K562 (cell line): Measurements from ENCODE around the gene XBP1. TPM values are rescaled to one million over a fixed set of nuclear protein-coding genes. Genes with fewer than 3 reads are reported as not detected.

Experiments
- ATAC-seq: fragments of 200-7000 bp; cut with Tn5 transposase; 3 replicates; pipeline ENCODE4 v1.9.1; 2020; ENCODE audit warnings: moderate library complexity
- BruUV-seq: library from RNA; stranded (reverse); fragments of 400-500 nt; replicated peaks from 2 replicates; lab custom pipeline; 2021; lab: Mats Ljungman, UMichigan
- CTCF ChIA-PET: fragments of 300-600 bp; formaldehyde crosslinking; extraction: SDS; loops from one replicate; lab custom pipeline; 2021; ENCODE audit warnings: low intra/inter-chr PET ratio; lab: Yijun Ruan, JAX
- POLR2A ChIA-PET: fragments of 300-600, 350-650 bp; sonication (Branson Sonifier 250); formaldehyde crosslinking; extraction: SDS; loops from one replicate; lab custom pipeline; 2021; ENCODE audit warnings: antibody characterized with exemption, inconsistent platforms; lab: Yijun Ruan, JAX
- DNase-seq, 4 experiments: peaks; one replicate each; pipeline versions ENCODE4 v3.0.0 to v3.0.0-alpha.2; 2011 to 2018; ENCODE audit warnings: low spot score in 3 of 4, mixed read lengths in 3 of 4; ENCODE audit errors: extremely low read depth in 1 of 4
- FAIRE-seq: peaks from 2 replicates; lab custom pipeline; 2011; peaks lifted over from hg19 to GRCh38; lab: Jason Lieb, UNC
- H2AFZ ChIP-seq: 2 replicates; pipeline ENCODE4 v1.6.0; 2011; ENCODE audit warnings: low read depth, low read length, control low read depth, inconsistent platforms
- H3K27ac ChIP-seq: fragments of 200-600 bp; 3 replicates; pipeline ENCODE4 v1.8.0; 2011; ENCODE audit warnings: low read depth, mild to moderate bottlenecking, control low read depth, inconsistent platforms, low read length, moderate library complexity, mixed read lengths; ENCODE audit errors: extremely low read depth
- H3K27me3 ChIP-seq, 2 experiments: fragments of 300-600 bp in 1 of 2; 2 replicates in 1 of 2; 3 replicates in 1 of 2; pipeline versions ENCODE4 v1.6.0 to v1.8.0; 2011; ENCODE audit warnings: inconsistent platforms in 2 of 2, low read length in 2 of 2, mild to moderate bottlenecking in 1 of 2, mixed read lengths in 1 of 2, moderate library complexity in 1 of 2; ENCODE audit not compliant: control insufficient read depth in 2 of 2, insufficient read depth in 2 of 2
- H3K36me3 ChIP-seq: fragments of 300-600 bp; 3 replicates; pipeline ENCODE4 v1.8.0; 2011; ENCODE audit warnings: mild to moderate bottlenecking, low read length, inconsistent platforms; ENCODE audit not compliant: control insufficient read depth, insufficient read depth
- H3K4me1 ChIP-seq, 2 experiments: fragments of 200-600 bp in 1 of 2; replicated peaks in 1 of 2; 2 replicates in 1 of 2; 3 replicates in 1 of 2; pipeline versions ENCODE4 v1.5.1 to v1.8.0; 2011; ENCODE audit warnings: inconsistent platforms in 2 of 2, low read length in 2 of 2, mild to moderate bottlenecking in 1 of 2, mixed read lengths in 1 of 2, moderate library complexity in 1 of 2; ENCODE audit not compliant: control insufficient read depth in 2 of 2, insufficient read depth in 2 of 2
- H3K4me2 ChIP-seq: 2 replicates; pipeline ENCODE4 v1.6.1; 2011; ENCODE audit warnings: low read length, control low read depth, inconsistent platforms, mixed read lengths; ENCODE audit not compliant: insufficient read depth
- H3K4me3 ChIP-seq: fragments of 200-600 bp; sonication (generic), shearing (Covaris generic); 2 replicates; pipeline ENCODE4 v1.5.1; 2016; ENCODE audit warnings: control low read depth, inconsistent platforms
- H3K79me2 ChIP-seq: fragments of 200-600 bp; 3 replicates; pipeline ENCODE4 v1.8.0; 2011; ENCODE audit warnings: low read length, inconsistent platforms; ENCODE audit not compliant: control insufficient read depth, insufficient read depth
- H3K9ac ChIP-seq, 2 experiments: 2 replicates each; pipeline versions ENCODE4 v1.6.0 to v1.6.1; 2011; ENCODE audit warnings: low read depth in 2 of 2, low read length in 2 of 2, control low read depth in 1 of 2, inconsistent platforms in 1 of 2, mild to moderate bottlenecking in 1 of 2, mixed read lengths in 1 of 2; ENCODE audit not compliant: insufficient read depth in 1 of 2
- H3K9me1 ChIP-seq: one replicate; pipeline ENCODE4 v1.6.0; 2011; ENCODE audit warnings: inconsistent platforms, mild to moderate bottlenecking, low read length, moderate library complexity; ENCODE audit not compliant: control insufficient read depth, insufficient read depth
- H3K9me3 ChIP-seq: replicated peaks from 2 replicates; pipeline ENCODE4 v1.5.1; 2011; ENCODE audit warnings: low read depth, low read length, inconsistent platforms; ENCODE audit not compliant: control insufficient read depth, insufficient read depth
- H4K20me1 ChIP-seq: replicated peaks from 2 replicates; pipeline ENCODE4 v1.6.1; 2011; ENCODE audit warnings: low read length, inconsistent platforms, mixed read lengths; ENCODE audit not compliant: control insufficient read depth, insufficient read depth
- CBX5 ChIP-seq: IDR thresholded peaks from 2 replicates; pipeline ENCODE4 v1.6.1; 2014; ENCODE audit warnings: low read depth, borderline replicate concordance
- EP400 ChIP-seq: fragments of 450-650 bp; IDR thresholded peaks from 2 replicates; pipeline ENCODE4 v1.6.1; 2017; ENCODE audit warnings: antibody characterized with exemption, mild to moderate bottlenecking, moderate library complexity
- GTF2F1 ChIP-seq: IDR thresholded peaks from 2 replicates; pipeline ENCODE4 v1.6.1; 2011; ENCODE audit warnings: low read depth, low read length, improper control_type of control experiment
- HDGF ChIP-seq: fragments of 450-650 bp; IDR thresholded peaks from 2 replicates; pipeline ENCODE4 v1.6.1; 2016
- HIVEP1 ChIP-seq: fragments of 250-450 bp; sonication (Bioruptor Pico); IDR thresholded peaks from 2 replicates; pipeline ENCODE4 v1.4.0; 2020; ENCODE audit warnings: mild to moderate bottlenecking
- ILF3 ChIP-seq: fragments of 450-650 bp; IDR thresholded peaks from 2 replicates; pipeline ENCODE4 v1.6.1; 2018; ENCODE audit warnings: antibody characterized with exemption, mild to moderate bottlenecking, moderate library complexity, borderline replicate concordance
- NCOA1 ChIP-seq: fragments of 450-650 bp; IDR thresholded peaks from 2 replicates; pipeline ENCODE4 v1.6.1; 2016; ENCODE audit warnings: low read depth
- POU5F1 ChIP-seq: fragments of 150-350 bp; IDR thresholded peaks from 2 replicates; pipeline ENCODE4 v1.6.1; 2014; ENCODE audit warnings: borderline replicate concordance, low read length, low read depth, mild to moderate bottlenecking; ENCODE audit not compliant: partially characterized antibody
- RHOXF2B ChIP-seq: fragments of 250-450 bp; sonication (Bioruptor Pico); conservative IDR thresholded peaks from 2 replicates; pipeline ENCODE4 v1.5.1; 2021
- SRSF7 ChIP-seq: fragments of 200-400 bp; formaldehyde crosslinking; optimal IDR thresholded peaks from 2 replicates; pipeline ENCODE3; 2017; ENCODE audit warnings: mild to moderate bottlenecking, low read depth, low read length
- ZNF444 ChIP-seq: fragments of 250-450 bp; sonication (Bioruptor Pico); IDR thresholded peaks from 2 replicates; pipeline ENCODE4 v1.4.0; 2020; ENCODE audit warnings: mild to moderate bottlenecking, moderate library complexity
- ZNF707 ChIP-seq: fragments of 250-450 bp; sonication (Bioruptor Pico); conservative IDR thresholded peaks from 2 replicates; pipeline ENCODE4 v1.8.0; 2022; ENCODE audit warnings: inconsistent platforms, mild to moderate bottlenecking, moderate library complexity
- ZNF77 ChIP-seq: fragments of 250-450 bp; sonication (Bioruptor Pico); IDR thresholded peaks from 2 replicates; pipeline ENCODE4 v1.5.0; 2020
- ZNF785 ChIP-seq: fragments of 250-450 bp; sonication (Bioruptor Pico); IDR thresholded peaks from 2 replicates; pipeline ENCODE4 v1.4.0; 2020; ENCODE audit warnings: mild to moderate bottlenecking
- ZNF79 ChIP-seq: fragments of 250-450 bp; sonication (Bioruptor Pico); IDR thresholded peaks from 2 replicates; pipeline ENCODE4 v1.4.0; 2020; ENCODE audit warnings: low read depth, mild to moderate bottlenecking, moderate library complexity
- WGBS: fragments of 100-300 bp; shearing (Covaris generic); methylation state at CpG from one replicate; pipeline ENCODE4 v1.1.6; 2016; ENCODE audit warnings: low coverage, mixed read lengths; ENCODE audit not compliant: insufficient coverage; ENCODE audit errors: missing lambda C conversion rate; 5-methylcytosine and 5-hydroxymethylcytosine counted together
- in situ Hi-C: fragments of 300-500 bp; cut with MboI; formaldehyde crosslinking; loops from 4 replicates; pipeline ENCODE4 v1.15.0; 2018; ENCODE audit warnings: inconsistent platforms, mixed read lengths
- intact Hi-C: fragments of 100-400 bp; cut with micrococcal nuclease; formaldehyde crosslinking; loops from 2 replicates; pipeline ENCODE4 v1.14.2; 2022
- polyA plus RNA-seq, 8 experiments: library from polyadenylated mRNA; depleted of rRNA in 4 of 8; stranded (reverse) in 5 of 8; unstranded in 3 of 8; fragments of >200 nt; fragmentation: Nextera tagmentation in 2 of 8; fragmentation: Illumina TruSeq in 1 of 8; extraction: Ambion mirVana in 2 of 8; extraction: Trizol in 1 of 8; gene quantifications; 2 replicates each; pipeline versions ENCODE4 v1.2.1 to v1.2.3, GENCODE V29; 2011 to 2014; ENCODE audit warnings: inconsistent platforms in 1 of 8, missing spikeins in 1 of 8
- total RNA-seq, 7 experiments: library from RNA; depleted of rRNA in 6 of 7; stranded (reverse); fragments of >200 nt in 6 of 7; fragmentation: Illumina TruSeq in 2 of 7; extraction: Trizol in 2 of 7; gene quantifications; 2 replicates each; pipeline versions ENCODE4 v1.2.1 to v1.2.3, GENCODE V29; 2011 to 2021; ENCODE audit warnings: low replicate concordance in 1 of 7
- TF ChIP-seq, protein P1 (sequence below): fragments of 450-650 bp; IDR thresholded peaks from 2 replicates; pipeline ENCODE4 v1.6.1; 2018; ENCODE audit warnings: mild to moderate bottlenecking, low read depth; ENCODE audit not compliant: partially characterized antibody
- TF ChIP-seq, protein P2 (sequence below): IDR thresholded peaks from 2 replicates; pipeline ENCODE4 v1.6.1; 2011; ENCODE audit warnings: borderline replicate concordance, low read depth, mild to moderate bottlenecking, moderate library complexity, low read length; ENCODE audit not compliant: insufficient read depth, poor library complexity, severe bottlenecking

Gene XBP1
- total and polyA plus RNA-seq, 9 of the 15 experiments (the other 6 are each of a cell fraction or from before 2014, with no cell fraction given): 25.0 to 218 (median 94.6) TPM

DNA sequence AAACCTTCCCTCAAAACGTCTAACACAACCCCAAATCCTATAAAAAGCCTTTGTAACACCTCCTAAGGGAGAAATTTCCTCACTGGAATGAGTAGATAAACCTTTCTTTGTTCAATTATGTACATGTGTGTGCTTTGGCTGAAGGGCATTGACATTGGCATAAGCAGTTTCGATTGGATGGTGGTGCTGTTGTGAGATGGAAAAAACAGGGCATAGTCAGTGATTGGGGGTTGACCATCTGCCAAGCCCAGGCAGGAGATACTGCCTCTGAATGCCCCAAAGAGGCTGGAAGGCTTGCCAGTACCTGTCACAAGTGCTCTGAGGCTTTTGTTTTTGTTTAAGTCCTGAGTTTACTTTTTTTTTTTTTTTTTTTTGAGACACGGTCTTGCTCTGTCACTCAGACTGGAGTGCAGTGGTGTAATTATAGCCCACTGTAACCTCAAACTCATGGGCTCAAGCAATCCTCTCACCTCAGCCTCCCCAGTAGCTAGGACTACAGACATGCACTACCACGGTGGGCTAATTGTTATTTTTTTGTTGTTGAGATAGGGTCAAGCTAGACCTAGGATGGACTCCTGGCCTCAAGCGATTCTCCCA is 29.1 kb downstream of the XBP1 start:
- Histone ChIP-seq H3K4me2 (no peak overlapping the region), H3K9ac (no peak overlapping the region), H3K9me3 (no peaks in the 10 kb centered on the region), H3K9me1 (no peaks in the 10 kb centered on the region), H3K36me3 (peaks cover 20% of the 10 kb centered on the region; the same call in 1 of the 3 replicates), H3K79me2 (peaks cover 23% of the 10 kb centered on the region), H4K20me1 (no peaks in the 10 kb centered on the region), H3K4me3 (no peak overlapping the region), H3K4me1 (peaks cover 3 to 6% of the 10 kb centered on the region in 2 experiments; a peak in 2 of 5 replicates), H3K27ac (no peak overlapping the region), H2AFZ (0 out of 2 replicates have a peak overlapping the region, but pooled peaks have one; percentile 16), H3K27me3 (no peaks in the 10 kb centered on the region)
- no peak for DNase-seq
- ATAC-seq: no peak
- intact Hi-C loops (no loop called here), in situ Hi-C loops (no loop called here)
- no peak for TF ChIP-seq GTF2F1
- no peak for TF ChIP-seq HIVEP1 (CRISPR knock-in tag)
- no peak for TF ChIP-seq ZNF77 (CRISPR knock-in tag)
- TF ChIP-seq, protein P1, sequence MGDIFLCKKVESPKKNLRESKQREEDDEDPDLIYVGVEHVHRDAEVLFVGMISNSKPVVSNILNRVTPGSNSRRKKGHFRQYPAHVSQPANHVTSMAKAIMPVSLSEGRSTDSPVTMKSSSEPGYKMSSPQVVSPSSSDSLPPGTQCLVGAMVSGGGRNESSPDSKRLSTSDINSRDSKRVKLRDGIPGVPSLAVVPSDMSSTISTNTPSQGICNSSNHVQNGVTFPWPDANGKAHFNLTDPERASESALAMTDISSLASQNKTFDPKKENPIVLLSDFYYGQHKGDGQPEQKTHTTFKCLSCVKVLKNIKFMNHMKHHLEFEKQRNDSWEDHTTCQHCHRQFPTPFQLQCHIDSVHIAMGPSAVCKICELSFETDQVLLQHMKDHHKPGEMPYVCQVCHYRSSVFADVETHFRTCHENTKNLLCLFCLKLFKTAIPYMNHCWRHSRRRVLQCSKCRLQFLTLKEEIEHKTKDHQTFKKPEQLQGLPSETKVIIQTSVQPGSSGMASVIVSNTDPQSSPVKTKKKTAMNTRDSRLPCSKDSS: no peak
- no peak for TF ChIP-seq HDGF
- TF ChIP-seq EP400: no peak
- TF ChIP-seq ZNF79: no peak
- TF ChIP-seq ZNF444 (CRISPR knock-in tag): no peak
- no peak for TF ChIP-seq SRSF7
- no peak for TF ChIP-seq CBX5
- no peak for TF ChIP-seq NCOA1
- TF ChIP-seq POU5F1: no peak
- TF ChIP-seq ZNF707 (CRISPR knock-in tag): no peak
- no peak for TF ChIP-seq RHOXF2B (CRISPR knock-in tag)
- TF ChIP-seq ZNF785 (CRISPR knock-in tag): no peak
- TF ChIP-seq ILF3: no peak
- TF ChIP-seq, protein P2, sequence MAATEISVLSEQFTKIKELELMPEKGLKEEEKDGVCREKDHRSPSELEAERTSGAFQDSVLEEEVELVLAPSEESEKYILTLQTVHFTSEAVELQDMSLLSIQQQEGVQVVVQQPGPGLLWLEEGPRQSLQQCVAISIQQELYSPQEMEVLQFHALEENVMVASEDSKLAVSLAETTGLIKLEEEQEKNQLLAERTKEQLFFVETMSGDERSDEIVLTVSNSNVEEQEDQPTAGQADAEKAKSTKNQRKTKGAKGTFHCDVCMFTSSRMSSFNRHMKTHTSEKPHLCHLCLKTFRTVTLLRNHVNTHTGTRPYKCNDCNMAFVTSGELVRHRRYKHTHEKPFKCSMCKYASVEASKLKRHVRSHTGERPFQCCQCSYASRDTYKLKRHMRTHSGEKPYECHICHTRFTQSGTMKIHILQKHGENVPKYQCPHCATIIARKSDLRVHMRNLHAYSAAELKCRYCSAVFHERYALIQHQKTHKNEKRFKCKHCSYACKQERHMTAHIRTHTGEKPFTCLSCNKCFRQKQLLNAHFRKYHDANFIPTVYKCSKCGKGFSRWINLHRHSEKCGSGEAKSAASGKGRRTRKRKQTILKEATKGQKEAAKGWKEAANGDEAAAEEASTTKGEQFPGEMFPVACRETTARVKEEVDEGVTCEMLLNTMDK: no peak
- BruUV-seq: no TSS peak
- WGBS: 52% methylated on average over 4 of the region's 5 CpGs
- ChIA-PET POLR2A (interaction anchor here (1.1 to 1.2 kb wide), 3 partner anchors 12 to 47 kb away, joined by 3 to 5 read pairs (median 3); no protein-coding TSS in a partner anchor), CTCF (no interaction called here)
- FAIRE-seq: no peak
